K562 (cell line): ENCODE data around the gene FBXW9. TPM values are rescaled to one million over a fixed set of nuclear protein-coding genes. Genes with fewer than 3 reads are reported as not detected.
A peak's percentile ranks its signal among the peaks of the same experiment; 100 is the strongest.

Experiments used
- BDP1 ChIP-seq: IDR thresholded peaks from 3 replicates; pipeline ENCODE4 v1.6.1; 2011; ENCODE audit not compliant: insufficient read length, insufficient read depth
- DPF2 ChIP-seq: fragments of 450-650 bp; IDR thresholded peaks from 2 replicates; pipeline ENCODE4 v1.6.1; 2016
- EP400 ChIP-seq: fragments of 450-650 bp; IDR thresholded peaks from 2 replicates; pipeline ENCODE4 v1.6.1; 2017; ENCODE audit warnings: antibody characterized with exemption, mild to moderate bottlenecking, moderate library complexity
- KDM2B ChIP-seq: fragments of 250-450 bp; sonication (Bioruptor Pico); IDR thresholded peaks from 2 replicates; pipeline ENCODE4 v1.8.0; 2021; ENCODE audit warnings: mild to moderate bottlenecking, moderate library complexity
- NFYB ChIP-seq: IDR thresholded peaks from 2 replicates; pipeline ENCODE4 v1.6.1; 2011; ENCODE audit warnings: mild to moderate bottlenecking, moderate library complexity; ENCODE audit not compliant: insufficient read length; ENCODE audit errors: extremely low read depth
- NR2C1 ChIP-seq, 2 experiments: fragments of 450-650 bp; IDR thresholded peaks; 2 replicates each; pipeline ENCODE4 v1.6.1; 2017; ENCODE audit warnings: mild to moderate bottlenecking in 2 of 2, antibody characterized with exemption in 1 of 2, inconsistent platforms in 1 of 2, missing compliant biosample characterization in 1 of 2, missing genetic modification characterization in 1 of 2
- PHF21A ChIP-seq: fragments of 450-650 bp; IDR thresholded peaks from 2 replicates; pipeline ENCODE4 v1.6.1; 2017; ENCODE audit warnings: low read depth, borderline replicate concordance
- POLR2AphosphoS5 ChIP-seq: IDR thresholded peaks from 2 replicates; pipeline ENCODE4 v1.6.1; 2011; ENCODE audit warnings: mild to moderate bottlenecking, low read depth, low read length, moderate library complexity; ENCODE audit not compliant: control insufficient read depth, insufficient read depth
- POU5F1 ChIP-seq: fragments of 150-350 bp; IDR thresholded peaks from 2 replicates; pipeline ENCODE4 v1.6.1; 2014; ENCODE audit warnings: borderline replicate concordance, low read length, low read depth, mild to moderate bottlenecking; ENCODE audit not compliant: partially characterized antibody
- RBBP5 ChIP-seq: fragments of 200-600 bp; sonication (generic); IDR thresholded peaks from 2 replicates; pipeline ENCODE4 v1.6.1; 2012; ENCODE audit warnings: borderline replicate concordance, mild to moderate bottlenecking, low read length, control low read depth, inconsistent platforms; ENCODE audit not compliant: insufficient read depth, poor library complexity, severe bottlenecking
- SRF ChIP-seq, 2 experiments: fragments of 250-450, 450-650 bp in 1 of 2; sonication (Bioruptor Pico) in 1 of 2; sonication (generic) in 1 of 2; formaldehyde crosslinking; IDR thresholded peaks; 2 replicates each; pipeline versions ENCODE4 v1.5.0 to v1.5.1; 2020 to 2022; ENCODE audit warnings: mild to moderate bottlenecking in 1 of 2, missing genetic modification reagents in 1 of 2
- ZEB2 ChIP-seq: fragments of 450-650 bp; IDR thresholded peaks from 2 replicates; pipeline ENCODE4 v1.6.1; 2016
- ZNF121 ChIP-seq: sonication (generic); formaldehyde crosslinking; conservative IDR thresholded peaks from 2 replicates; pipeline ENCODE4 v1.8.0; 2022; ENCODE audit warnings: missing genetic modification reagents
- polyA plus RNA-seq, 8 experiments: library from polyadenylated mRNA; depleted of rRNA in 4 of 8; stranded (reverse) in 5 of 8; unstranded in 3 of 8; fragments of >200 nt; fragmentation: Nextera tagmentation in 2 of 8; fragmentation: Illumina TruSeq in 1 of 8; extraction: Ambion mirVana in 2 of 8; extraction: Trizol in 1 of 8; gene quantifications; 2 replicates each; pipeline versions ENCODE4 v1.2.1 to v1.2.3, GENCODE V29; 2011 to 2014; ENCODE audit warnings: inconsistent platforms in 1 of 8, missing spikeins in 1 of 8
- total RNA-seq, 7 experiments: library from RNA; depleted of rRNA in 6 of 7; stranded (reverse); fragments of >200 nt in 6 of 7; fragmentation: Illumina TruSeq in 2 of 7; extraction: Trizol in 2 of 7; gene quantifications; 2 replicates each; pipeline versions ENCODE4 v1.2.1 to v1.2.3, GENCODE V29; 2011 to 2021; ENCODE audit warnings: low replicate concordance in 1 of 7
- TF ChIP-seq, protein P1 (sequence below): fragments of 450-650 bp; IDR thresholded peaks from 2 replicates; pipeline ENCODE4 v1.6.1; 2016
- TF ChIP-seq, protein P2 (sequence below), 2 experiments: fragments of 450-650 bp; conservative IDR thresholded peaks; 2 replicates each; pipeline ENCODE4 v1.6.1; 2017; ENCODE audit warnings: mild to moderate bottlenecking in 2 of 2, moderate library complexity in 2 of 2
- TF ChIP-seq, protein P3 (sequence below), 2 experiments: fragments of 450-650 bp in 1 of 2; IDR thresholded peaks; 2 replicates each; pipeline ENCODE4 v1.6.1; 2011 to 2017; ENCODE audit warnings: low read depth in 2 of 2, antibody characterized with exemption in 1 of 2, borderline replicate concordance in 1 of 2, low read length in 1 of 2, mild to moderate bottlenecking in 1 of 2, mixed read lengths in 1 of 2; ENCODE audit not compliant: control insufficient read depth in 1 of 2
- TF ChIP-seq, protein P4 (sequence below): fragments of 450-650 bp; IDR thresholded peaks from 2 replicates; pipeline ENCODE4 v1.7.1; 2018; ENCODE audit warnings: mild to moderate bottlenecking, low read depth; ENCODE audit not compliant: partially characterized antibody

Gene FBXW9
- total and polyA plus RNA-seq, 9 of the 15 experiments (the other 6 are each of a cell fraction or from before 2014, with no cell fraction given) = 0.23 to 21.7 (median 6.2) TPM

DNA sequence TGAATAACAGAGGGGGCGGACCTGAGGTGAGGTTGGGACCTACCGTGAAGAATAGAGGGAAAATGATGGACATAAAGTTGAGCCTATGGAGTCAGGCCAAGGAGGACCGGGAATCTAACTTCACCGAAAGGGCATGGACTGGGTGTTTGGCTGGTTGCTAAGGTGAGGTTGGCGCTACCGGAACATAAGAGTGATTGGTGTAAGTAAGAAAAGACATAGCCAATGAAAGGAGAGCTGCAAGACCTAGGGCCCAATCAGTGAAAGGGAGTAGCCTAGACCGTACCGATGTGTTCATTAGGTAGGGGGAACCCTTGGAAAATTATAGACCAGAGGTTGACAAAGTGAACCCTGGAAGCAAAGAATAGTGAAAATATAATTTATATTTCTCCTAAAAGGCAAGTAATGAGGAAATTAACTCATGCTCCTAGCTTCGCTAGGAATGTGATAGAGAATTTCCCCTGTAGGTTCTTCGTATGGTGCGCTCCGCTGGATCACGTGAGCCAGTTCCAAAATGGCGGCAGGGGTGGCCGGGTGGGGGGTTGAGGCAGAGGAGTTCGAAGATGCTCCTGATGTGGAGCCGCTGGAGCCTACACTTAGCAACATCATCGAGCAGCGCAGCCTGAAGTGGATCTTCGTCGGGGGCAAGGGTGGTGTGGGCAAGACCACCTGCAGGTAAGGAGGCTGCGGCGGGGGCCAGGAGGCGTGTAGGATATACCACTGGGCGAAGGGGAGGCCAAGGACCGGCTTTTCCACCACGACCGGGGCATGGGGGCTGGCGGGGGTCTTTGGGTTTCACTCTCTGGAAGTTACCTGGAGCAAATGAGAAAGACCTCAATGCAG, 40.8 kb upstream of the FBXW9 start, which contains the start of gene GET3 (continued):
- TF ChIP-seq ZEB2 = 0 out of 2 replicates have a peak, but pooled peaks have one; percentile 21
- peak; percentile 83 for TF ChIP-seq EP400
- TF ChIP-seq SRF (CRISPR knock-in tag; IDR thresholded peaks at IDR 0.05) = 0 out of 4 replicates have a peak, but pooled peaks of 1 of the 2 experiments have one; percentile 55
- TF ChIP-seq POU5F1 = peak; percentile 33
- TF ChIP-seq, protein P1, sequence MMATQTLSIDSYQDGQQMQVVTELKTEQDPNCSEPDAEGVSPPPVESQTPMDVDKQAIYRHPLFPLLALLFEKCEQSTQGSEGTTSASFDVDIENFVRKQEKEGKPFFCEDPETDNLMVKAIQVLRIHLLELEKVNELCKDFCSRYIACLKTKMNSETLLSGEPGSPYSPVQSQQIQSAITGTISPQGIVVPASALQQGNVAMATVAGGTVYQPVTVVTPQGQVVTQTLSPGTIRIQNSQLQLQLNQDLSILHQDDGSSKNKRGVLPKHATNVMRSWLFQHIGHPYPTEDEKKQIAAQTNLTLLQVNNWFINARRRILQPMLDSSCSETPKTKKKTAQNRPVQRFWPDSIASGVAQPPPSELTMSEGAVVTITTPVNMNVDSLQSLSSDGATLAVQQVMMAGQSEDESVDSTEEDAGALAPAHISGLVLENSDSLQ = peak; percentile 99
- TF ChIP-seq NR2C1 (IDR thresholded peaks at IDR 0.05) = peak; percentile 60
- TF ChIP-seq NR2C1 (tag; IDR thresholded peaks at IDR 0.05) = no peak
- TF ChIP-seq NFYB = peak; percentile 88
- TF ChIP-seq, protein P2, sequence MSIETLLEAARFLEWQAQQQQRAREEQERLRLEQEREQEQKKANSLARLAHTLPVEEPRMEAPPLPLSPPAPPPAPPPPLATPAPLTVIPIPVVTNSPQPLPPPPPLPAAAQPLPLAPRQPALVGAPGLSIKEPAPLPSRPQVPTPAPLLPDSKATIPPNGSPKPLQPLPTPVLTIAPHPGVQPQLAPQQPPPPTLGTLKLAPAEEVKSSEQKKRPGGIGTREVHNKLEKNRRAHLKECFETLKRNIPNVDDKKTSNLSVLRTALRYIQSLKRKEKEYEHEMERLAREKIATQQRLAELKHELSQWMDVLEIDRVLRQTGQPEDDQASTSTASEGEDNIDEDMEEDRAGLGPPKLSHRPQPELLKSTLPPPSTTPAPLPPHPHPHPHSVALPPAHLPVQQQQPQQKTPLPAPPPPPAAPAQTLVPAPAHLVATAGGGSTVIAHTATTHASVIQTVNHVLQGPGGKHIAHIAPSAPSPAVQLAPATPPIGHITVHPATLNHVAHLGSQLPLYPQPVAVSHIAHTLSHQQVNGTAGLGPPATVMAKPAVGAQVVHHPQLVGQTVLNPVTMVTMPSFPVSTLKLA (conservative IDR thresholded peaks at IDR 0.05) = peak; percentile 93 to 96
- peak; percentile 72 for TF ChIP-seq RBBP5
- TF ChIP-seq, protein P3, sequence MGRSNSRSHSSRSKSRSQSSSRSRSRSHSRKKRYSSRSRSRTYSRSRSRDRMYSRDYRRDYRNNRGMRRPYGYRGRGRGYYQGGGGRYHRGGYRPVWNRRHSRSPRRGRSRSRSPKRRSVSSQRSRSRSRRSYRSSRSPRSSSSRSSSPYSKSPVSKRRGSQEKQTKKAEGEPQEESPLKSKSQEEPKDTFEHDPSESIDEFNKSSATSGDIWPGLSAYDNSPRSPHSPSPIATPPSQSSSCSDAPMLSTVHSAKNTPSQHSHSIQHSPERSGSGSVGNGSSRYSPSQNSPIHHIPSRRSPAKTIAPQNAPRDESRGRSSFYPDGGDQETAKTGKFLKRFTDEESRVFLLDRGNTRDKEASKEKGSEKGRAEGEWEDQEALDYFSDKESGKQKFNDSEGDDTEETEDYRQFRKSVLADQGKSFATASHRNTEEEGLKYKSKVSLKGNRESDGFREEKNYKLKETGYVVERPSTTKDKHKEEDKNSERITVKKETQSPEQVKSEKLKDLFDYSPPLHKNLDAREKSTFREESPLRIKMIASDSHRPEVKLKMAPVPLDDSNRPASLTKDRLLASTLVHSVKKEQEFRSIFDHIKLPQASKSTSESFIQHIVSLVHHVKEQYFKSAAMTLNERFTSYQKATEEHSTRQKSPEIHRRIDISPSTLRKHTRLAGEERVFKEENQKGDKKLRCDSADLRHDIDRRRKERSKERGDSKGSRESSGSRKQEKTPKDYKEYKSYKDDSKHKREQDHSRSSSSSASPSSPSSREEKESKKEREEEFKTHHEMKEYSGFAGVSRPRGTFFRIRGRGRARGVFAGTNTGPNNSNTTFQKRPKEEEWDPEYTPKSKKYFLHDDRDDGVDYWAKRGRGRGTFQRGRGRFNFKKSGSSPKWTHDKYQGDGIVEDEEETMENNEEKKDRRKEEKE (IDR thresholded peaks at IDR 0.05; ENCODE audit: borderline replicate concordance in 1 of 2, control insufficient read depth in 1 of 2, low read depth in 2 of 2, low read length in 1 of 2) = peak in 1 of 2 experiments; percentile 92; a peak in 2 of 4 replicates
- TF ChIP-seq PHF21A = no peak
- peak; percentile 75; the same call in 1 of the 2 replicates for TF ChIP-seq POLR2AphosphoS5
- no peak for TF ChIP-seq KDM2B (CRISPR knock-in tag)
- TF ChIP-seq, protein P4, sequence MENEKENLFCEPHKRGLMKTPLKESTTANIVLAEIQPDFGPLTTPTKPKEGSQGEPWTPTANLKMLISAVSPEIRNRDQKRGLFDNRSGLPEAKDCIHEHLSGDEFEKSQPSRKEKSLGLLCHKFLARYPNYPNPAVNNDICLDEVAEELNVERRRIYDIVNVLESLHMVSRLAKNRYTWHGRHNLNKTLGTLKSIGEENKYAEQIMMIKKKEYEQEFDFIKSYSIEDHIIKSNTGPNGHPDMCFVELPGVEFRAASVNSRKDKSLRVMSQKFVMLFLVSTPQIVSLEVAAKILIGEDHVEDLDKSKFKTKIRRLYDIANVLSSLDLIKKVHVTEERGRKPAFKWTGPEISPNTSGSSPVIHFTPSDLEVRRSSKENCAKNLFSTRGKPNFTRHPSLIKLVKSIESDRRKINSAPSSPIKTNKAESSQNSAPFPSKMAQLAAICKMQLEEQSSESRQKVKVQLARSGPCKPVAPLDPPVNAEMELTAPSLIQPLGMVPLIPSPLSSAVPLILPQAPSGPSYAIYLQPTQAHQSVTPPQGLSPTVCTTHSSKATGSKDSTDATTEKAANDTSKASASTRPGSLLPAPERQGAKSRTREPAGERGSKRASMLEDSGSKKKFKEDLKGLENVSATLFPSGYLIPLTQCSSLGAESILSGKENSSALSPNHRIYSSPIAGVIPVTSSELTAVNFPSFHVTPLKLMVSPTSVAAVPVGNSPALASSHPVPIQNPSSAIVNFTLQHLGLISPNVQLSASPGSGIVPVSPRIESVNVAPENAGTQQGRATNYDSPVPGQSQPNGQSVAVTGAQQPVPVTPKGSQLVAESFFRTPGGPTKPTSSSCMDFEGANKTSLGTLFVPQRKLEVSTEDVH = no peak
- no peak for TF ChIP-seq ZNF121
- TF ChIP-seq BDP1 = no peak
- peak; percentile 26; the same call in 1 of the 2 replicates for TF ChIP-seq DPF2
